Choroid plexus epithelial cell (primary cell): ENCODE measurements around the gene ITGA2B.
"Not testable (repeated sequence)": the region's sequence is repeated elsewhere in the genome, so short reads cannot be mapped to it uniquely, and the experiment has no call there.

Experiments
- DNase-seq: peaks from one replicate; pipeline ENCODE4 v3.0.0-alpha.2; 2010; ENCODE audit warnings: low read depth
- H3K4me3 ChIP-seq: 2 replicates; pipeline ENCODE4 v1.5.1; 2011; ENCODE audit warnings: low read depth, mild to moderate bottlenecking, control low read depth, low read length, moderate library complexity
- TF ChIP-seq, protein P1 (sequence below): conservative IDR thresholded peaks from 2 replicates; pipeline ENCODE4 v1.5.1; 2011; ENCODE audit warnings: low read depth, mild to moderate bottlenecking, control low read depth, inconsistent platforms, low read length, moderate library complexity

The ITGA2B gene

DNA sequence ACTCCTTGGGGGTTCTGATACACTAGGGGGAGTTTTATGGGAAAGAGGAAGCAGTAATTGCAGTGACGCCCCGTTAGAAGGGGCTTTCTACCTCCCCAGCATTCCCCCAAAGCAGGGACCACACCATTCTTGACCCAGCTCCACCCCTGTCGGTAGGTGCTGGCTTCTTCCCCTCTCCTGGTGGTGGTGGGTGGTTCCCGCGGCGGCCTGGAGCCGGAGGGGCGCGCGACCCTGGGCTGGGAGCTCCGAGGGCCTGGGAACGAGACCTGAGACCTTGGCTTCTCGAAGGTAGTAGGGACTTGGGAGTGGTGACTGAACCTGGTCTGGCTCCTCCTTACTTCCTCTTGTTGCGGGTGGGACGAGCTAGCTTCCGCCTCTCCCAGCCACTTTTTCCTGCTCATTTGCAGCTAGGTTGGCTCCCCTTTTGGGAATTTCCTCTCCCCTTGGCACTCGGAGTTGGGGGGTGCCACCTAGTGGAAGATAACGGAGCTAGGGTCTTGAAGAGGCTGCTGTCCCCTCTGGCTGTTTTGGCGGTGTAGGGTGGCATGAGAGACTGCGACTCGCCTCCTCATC lies 43.9 kb downstream of the ITGA2B start:
- TF ChIP-seq, protein P1, sequence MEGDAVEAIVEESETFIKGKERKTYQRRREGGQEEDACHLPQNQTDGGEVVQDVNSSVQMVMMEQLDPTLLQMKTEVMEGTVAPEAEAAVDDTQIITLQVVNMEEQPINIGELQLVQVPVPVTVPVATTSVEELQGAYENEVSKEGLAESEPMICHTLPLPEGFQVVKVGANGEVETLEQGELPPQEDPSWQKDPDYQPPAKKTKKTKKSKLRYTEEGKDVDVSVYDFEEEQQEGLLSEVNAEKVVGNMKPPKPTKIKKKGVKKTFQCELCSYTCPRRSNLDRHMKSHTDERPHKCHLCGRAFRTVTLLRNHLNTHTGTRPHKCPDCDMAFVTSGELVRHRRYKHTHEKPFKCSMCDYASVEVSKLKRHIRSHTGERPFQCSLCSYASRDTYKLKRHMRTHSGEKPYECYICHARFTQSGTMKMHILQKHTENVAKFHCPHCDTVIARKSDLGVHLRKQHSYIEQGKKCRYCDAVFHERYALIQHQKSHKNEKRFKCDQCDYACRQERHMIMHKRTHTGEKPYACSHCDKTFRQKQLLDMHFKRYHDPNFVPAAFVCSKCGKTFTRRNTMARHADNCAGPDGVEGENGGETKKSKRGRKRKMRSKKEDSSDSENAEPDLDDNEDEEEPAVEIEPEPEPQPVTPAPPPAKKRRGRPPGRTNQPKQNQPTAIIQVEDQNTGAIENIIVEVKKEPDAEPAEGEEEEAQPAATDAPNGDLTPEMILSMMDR, result peak; percentile 69
- DNase-seq, result peak; percentile 68
- H3K4me3 ChIP-seq, result peak overlapping the region; percentile 92

DNA sequence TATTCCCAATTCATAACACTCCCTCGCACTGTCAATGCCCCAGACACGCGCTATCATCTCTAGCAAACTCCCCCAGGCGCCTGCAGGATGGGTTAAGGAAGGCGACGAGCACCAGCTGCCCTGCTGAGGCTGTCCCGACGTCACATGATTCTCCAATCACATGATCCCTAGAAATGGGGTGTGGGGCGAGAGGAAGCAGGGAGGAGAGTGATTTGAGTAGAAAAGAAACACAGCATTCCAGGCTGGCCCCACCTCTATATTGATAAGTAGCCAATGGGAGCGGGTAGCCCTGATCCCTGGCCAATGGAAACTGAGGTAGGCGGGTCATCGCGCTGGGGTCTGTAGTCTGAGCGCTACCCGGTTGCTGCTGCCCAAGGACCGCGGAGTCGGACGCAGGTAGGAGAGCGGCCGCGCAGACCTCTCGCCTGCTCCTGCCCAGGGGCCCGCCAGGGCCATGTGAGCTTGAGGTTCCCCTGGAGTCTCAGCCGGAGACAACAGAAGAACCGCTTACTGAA lies 44.5 kb downstream of the ITGA2B start, which contains the start of gene GRN:
GRN (plus strand) TSS at position 364 of the 515 bp plus-strand sequence. CDS start 3,863 bp downstream, outside the sequence.
- TF ChIP-seq, protein P1, result no peak
- peak within 1 kb of the TSS; percentile 92 for H3K4me3 ChIP-seq
- peak; percentile 99 for DNase-seq

DNA sequence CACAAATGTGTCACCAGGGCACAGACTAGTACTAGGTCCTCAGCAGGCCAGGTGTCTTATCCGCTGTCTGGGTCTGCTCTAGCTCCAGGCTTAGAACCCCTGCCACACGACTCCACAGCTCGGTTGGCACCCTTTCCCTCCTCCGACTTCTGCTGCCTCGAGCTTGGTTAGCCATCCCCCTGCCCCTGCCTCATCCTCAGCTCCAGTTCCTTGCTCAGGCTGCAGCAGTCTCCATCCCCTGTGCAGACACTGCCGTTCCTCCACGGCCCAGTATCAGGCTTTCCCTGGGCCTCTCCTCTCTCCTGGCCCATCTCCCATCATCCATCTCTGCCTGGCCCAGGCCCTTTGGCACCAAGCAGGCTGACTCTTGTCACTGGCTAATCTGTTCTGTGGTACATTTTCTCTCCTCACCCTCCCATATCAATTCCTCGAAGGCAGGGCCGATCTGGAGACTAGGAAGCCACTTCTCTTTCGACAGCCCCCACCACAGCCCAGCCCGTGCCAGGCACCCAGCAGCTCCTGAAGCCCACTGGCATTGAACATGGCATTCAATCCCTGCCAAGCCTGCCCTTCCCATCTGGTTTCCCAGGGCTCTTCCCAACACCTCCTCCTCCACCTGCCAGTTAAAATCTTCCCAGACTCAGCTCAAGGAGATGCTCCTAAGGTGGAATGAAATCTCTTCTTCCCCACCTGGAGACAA lies 45.8 kb downstream of the ITGA2B start:
- TF ChIP-seq, protein P1, result no peak
- no peak overlapping the region for H3K4me3 ChIP-seq
- DNase-seq, result no peak

DNA sequence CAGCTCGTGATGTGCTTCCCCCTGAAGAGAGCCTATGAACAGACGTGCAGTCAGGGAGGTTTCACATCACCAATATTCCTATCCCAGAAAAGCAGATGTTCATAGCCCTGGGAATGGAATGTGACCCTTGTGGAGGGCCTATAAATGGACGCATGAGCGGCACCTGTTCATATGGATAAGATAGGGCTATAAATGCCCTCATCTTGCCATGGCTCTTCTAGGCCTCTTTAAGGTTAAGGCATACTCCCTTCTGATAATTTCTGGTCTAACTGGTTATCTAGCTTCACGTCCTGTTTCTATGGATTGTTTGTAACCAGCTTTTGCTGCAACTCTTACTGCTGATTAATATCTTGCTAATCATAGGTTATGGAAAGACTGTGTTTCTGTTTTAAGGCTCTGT lies 48.9 kb downstream of the ITGA2B start:
- not testable (repeated sequence) for H3K4me3 ChIP-seq, DNase-seq

DNA sequence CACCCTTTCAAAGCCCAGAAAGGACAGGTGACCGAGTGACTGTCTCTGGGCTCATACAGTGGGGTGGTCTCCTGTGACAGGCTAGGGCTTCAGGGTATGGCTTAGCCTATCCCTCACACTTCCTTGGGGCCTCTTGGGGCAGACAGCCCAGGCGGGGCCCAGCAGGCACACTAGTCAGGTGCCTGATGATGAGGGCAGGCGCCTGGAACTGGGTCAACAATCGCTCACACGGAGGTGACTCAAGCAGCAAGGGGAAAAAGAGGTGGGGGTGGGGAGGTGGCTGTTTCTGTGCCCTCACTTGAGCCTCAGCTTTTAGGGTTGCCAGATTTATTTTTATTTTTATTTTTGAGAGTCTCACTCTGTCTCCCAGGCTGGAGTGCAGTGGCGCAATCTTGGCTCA lies 50.7 kb downstream of the ITGA2B start:
- DNase-seq, result peak; percentile 30
- no peak overlapping the region for H3K4me3 ChIP-seq
- TF ChIP-seq, protein P1, result no peak

DNA sequence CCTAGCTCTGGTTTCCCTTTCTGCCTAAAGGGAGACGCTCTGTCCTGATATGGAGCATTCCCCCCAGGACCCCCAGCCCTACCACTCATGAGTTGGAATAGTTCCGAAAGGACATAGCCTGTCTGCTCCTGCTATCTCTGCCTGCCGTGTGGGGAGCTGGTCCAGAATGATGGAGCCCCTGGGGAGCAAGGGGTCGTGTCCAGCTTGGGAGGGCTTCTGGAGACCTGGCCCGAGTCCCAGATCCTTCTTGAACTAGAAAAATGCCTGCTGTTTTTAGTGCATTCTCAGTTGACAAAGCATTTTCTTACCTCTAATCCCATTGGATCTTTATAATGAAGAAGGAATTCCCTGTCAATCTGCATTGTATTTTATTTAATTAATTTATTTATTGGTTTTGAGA lies 53.5 kb downstream of the ITGA2B start:
- no peak for DNase-seq
- TF ChIP-seq, protein P1, result no peak
- H3K4me3 ChIP-seq, result no peak overlapping the region

DNA sequence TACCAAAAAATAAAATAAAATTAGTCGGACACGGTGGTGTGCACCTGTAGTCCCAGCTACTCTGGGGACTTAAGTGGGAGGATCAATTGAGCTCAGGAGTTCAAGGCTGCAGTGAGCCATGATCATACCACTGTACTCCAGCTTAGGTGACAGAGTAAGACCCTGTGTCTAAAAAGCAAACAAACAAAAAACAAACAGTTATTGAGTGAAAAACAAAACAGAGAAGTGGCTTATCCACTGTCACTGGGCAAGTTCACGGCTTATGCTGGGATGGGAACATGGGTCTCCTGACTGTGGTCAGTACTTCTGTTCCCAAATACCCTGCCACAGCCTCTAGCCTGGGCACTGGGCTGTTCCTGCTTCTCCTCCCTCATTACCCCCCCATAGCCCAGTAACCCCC lies 53.9 kb downstream of the ITGA2B start:
- H3K4me3 ChIP-seq, result no peak overlapping the region
- no peak for DNase-seq
- TF ChIP-seq, protein P1, result no peak
